ENCODE results near the gene SPACA5. TPM values are rescaled to one million over a fixed set of nuclear protein-coding genes. Genes with fewer than 3 reads are reported as not detected.
"Not testable (repeated sequence)": the region's sequence is repeated elsewhere in the genome, so short reads cannot be mapped to it uniquely, and the experiment has no call there.

SPACA5 gene
- total RNA-seq, 2 donors from 2014 or later = not detected

GRCh38 chrX:48028091-48028490 is 21.3 kb downstream of the SPACA5 start:
- no peak for DNase-seq
- Mint-ChIP-seq H3K9me3 (no peaks in the 10 kb centered on the region), H3K27ac (no peak overlapping the region), H3K36me3 (ENCODE audit: insufficient read depth in 2 of 2) (no peaks in the 10 kb centered on the region), H3K4me1 (ENCODE audit: low read depth) (peaks cover 7% of the 10 kb centered on the region), H3K4me3 (no peak overlapping the region), H3K27me3 (ENCODE audit: low read depth) (peaks cover 14% of the 10 kb centered on the region)
- no peak for ATAC-seq (replicated peaks in 1 of 2)

- H3K27ac Mint-ChIP-seq = no peak overlapping the region
- peaks cover 13% of the 10 kb centered on the region for H3K27me3 Mint-ChIP-seq (ENCODE audit: low read depth)
- no peak for DNase-seq
- no peaks in the 10 kb centered on the region for H3K36me3 Mint-ChIP-seq (ENCODE audit: insufficient read depth in 2 of 2)
- H3K4me3 Mint-ChIP-seq = no peak overlapping the region
- peaks cover 7% of the 10 kb centered on the region for H3K4me1 Mint-ChIP-seq (ENCODE audit: low read depth)
- no peak for ATAC-seq (replicated peaks in 1 of 2)
- H3K9me3 Mint-ChIP-seq = no peaks in the 10 kb centered on the region
These were observed 23.4 kb downstream of the SPACA5 start for GRCh38 chrX:48030237-48030636.

- H3K4me3 Mint-ChIP-seq; H3K27me3 Mint-ChIP-seq (ENCODE audit: low read depth); H3K9me3 Mint-ChIP-seq; H3K36me3 Mint-ChIP-seq (ENCODE audit: insufficient read depth in 2 of 2); H3K27ac Mint-ChIP-seq; H3K4me1 Mint-ChIP-seq (ENCODE audit: low read depth); ATAC-seq (replicated peaks in 1 of 2); DNase-seq: not testable (repeated sequence)
These were observed 23.9 kb downstream of the SPACA5 start for GRCh38 chrX:48030641-48031173.

GRCh38 chrX:48035891-48036290 is 29.1 kb downstream of the SPACA5 start:
- no peak for ATAC-seq (replicated peaks in 1 of 2)
- H3K9me3 Mint-ChIP-seq = no peaks in the 10 kb centered on the region
- no peaks in the 10 kb centered on the region for H3K27me3 Mint-ChIP-seq (ENCODE audit: low read depth)
- no peak overlapping the region for H3K4me3 Mint-ChIP-seq
- DNase-seq = no peak
- H3K27ac Mint-ChIP-seq = no peak overlapping the region
- no peaks in the 10 kb centered on the region for H3K4me1 Mint-ChIP-seq (ENCODE audit: low read depth)
- H3K36me3 Mint-ChIP-seq (ENCODE audit: insufficient read depth in 2 of 2) = no peaks in the 10 kb centered on the region

- Mint-ChIP-seq H3K4me3 (no peak overlapping the region), H3K36me3 (ENCODE audit: insufficient read depth in 2 of 2) (no peaks in the 10 kb centered on the region), H3K27ac (no peak overlapping the region), H3K27me3 (ENCODE audit: low read depth) (peaks cover 22% of the 10 kb centered on the region), H3K4me1 (ENCODE audit: low read depth) (no peaks in the 10 kb centered on the region), H3K9me3 (no peaks in the 10 kb centered on the region)
- ATAC-seq (replicated peaks in 1 of 2) (no peak), DNase-seq (no peak)
These were observed 36.3 kb downstream of the SPACA5 start for GRCh38 chrX:48043056-48043455.

GRCh38 chrX:48045410-48046311 is 38.9 kb downstream of the SPACA5 start:
- H3K4me1 Mint-ChIP-seq (ENCODE audit: low read depth) = no peaks in the 10 kb centered on the region
- H3K27ac Mint-ChIP-seq = no peak overlapping the region
- H3K27me3 Mint-ChIP-seq (ENCODE audit: low read depth) = peaks cover 29% of the 10 kb centered on the region
- H3K36me3 Mint-ChIP-seq (ENCODE audit: insufficient read depth in 2 of 2) = no peaks in the 10 kb centered on the region
- ATAC-seq (replicated peaks in 1 of 2) (no peak), DNase-seq (no peak)
- H3K4me3 Mint-ChIP-seq = no peak overlapping the region
- no peaks in the 10 kb centered on the region for H3K9me3 Mint-ChIP-seq

GRCh38 chrX:48046846-48047245 is 40.1 kb downstream of the SPACA5 start:
- H3K4me3 Mint-ChIP-seq = no peak overlapping the region
- no peaks in the 10 kb centered on the region for H3K9me3 Mint-ChIP-seq
- H3K4me1 Mint-ChIP-seq (ENCODE audit: low read depth) = no peaks in the 10 kb centered on the region
- H3K36me3 Mint-ChIP-seq (ENCODE audit: insufficient read depth in 2 of 2) = no peaks in the 10 kb centered on the region
- peaks cover 29% of the 10 kb centered on the region for H3K27me3 Mint-ChIP-seq (ENCODE audit: low read depth)
- no peak overlapping the region for H3K27ac Mint-ChIP-seq
- no peak for DNase-seq
- ATAC-seq (replicated peaks in 1 of 2) = no peak

GRCh38 chrX:48058621-48059295 is 52.0 kb downstream of the SPACA5 start:
- H3K4me3 Mint-ChIP-seq = no peak overlapping the region

GRCh38 chrX:48059296-48059639 is 52.5 kb downstream of the SPACA5 start:
- Mint-ChIP-seq H3K4me1 (ENCODE audit: low read depth) (no peaks in the 10 kb centered on the region), H3K27ac (no peak overlapping the region), H3K9me3 (peaks cover 0 to 8% of the 10 kb centered on the region in 2 donors), H3K27me3 (ENCODE audit: low read depth) (no peaks in the 10 kb centered on the region), H3K36me3 (ENCODE audit: insufficient read depth in 2 of 2) (peaks cover 16 to 42% of the 10 kb centered on the region in 2 donors), H3K4me3 (no peak overlapping the region)
- no peak for DNase-seq
- peak in 1 of 2 donors; percentile 3 for ATAC-seq (replicated peaks in 1 of 2)

More at GRCh38 chrX:48058621-48059295, 52.0 kb downstream of the SPACA5 start:
- Mint-ChIP-seq H3K27me3 (ENCODE audit: low read depth) (no peaks in the 10 kb centered on the region), H3K9me3 (peaks cover 0 to 8% of the 10 kb centered on the region in 2 donors), H3K4me1 (ENCODE audit: low read depth) (no peaks in the 10 kb centered on the region), H3K36me3 (ENCODE audit: insufficient read depth in 2 of 2) (peaks cover 16 to 42% of the 10 kb centered on the region in 2 donors), H3K27ac (no peak overlapping the region)
- no peak for DNase-seq
- ATAC-seq (replicated peaks in 1 of 2) = peak; percentile 59

Other genes with a start within 250 kb of the SPACA5 start
- gene ZNF81, start 170.1 kb upstream of the SPACA5 start, total RNA-seq = 10 to 100 TPM in 1 of 2 donors, 1 to 10 TPM in 1; 9.3 to 10.3 TPM
- 10 to 100 TPM in 1 of 2 donors, 1 to 10 TPM in 1; 9.1 to 11.4 TPM for gene ZNF182, start 3.0 kb upstream of the SPACA5 start, total RNA-seq
- 1 to 10 TPM; 2.3 to 3.4 TPM for gene ZNF630, start 64.7 kb downstream of the SPACA5 start, total RNA-seq
- not detected for gene SPACA5B, start 123.6 kb downstream of the SPACA5 start, total RNA-seq
- gene SSX5, start 189.8 kb downstream of the SPACA5 start, total RNA-seq = not detected
- not detected for gene SSX1, start 248.4 kb downstream of the SPACA5 start, total RNA-seq